NK-92 (cell line): ENCODE data around the gene ZSWIM6.

Source experiments
- DNase-seq: peaks from one replicate; lab custom pipeline; 2025; ENCODE audit not compliant: unreplicated experiment; lab: John Stamatoyannopoulos, UW

ZSWIM6 gene

GRCh38 chr5:61526207-61526519, 194.1 kb downstream of the ZSWIM6 start:
- DNase-seq = no peak

- no peak for DNase-seq
Measured at GRCh38 chr5:61532983-61533382, 200.9 kb downstream of the ZSWIM6 start.

GRCh38 chr5:61534481-61535267, 202.6 kb downstream of the ZSWIM6 start:
- no peak for DNase-seq

GRCh38 chr5:61535828-61536227, 203.8 kb downstream of the ZSWIM6 start:
- DNase-seq = no peak

GRCh38 chr5:61536922-61537321, 204.9 kb downstream of the ZSWIM6 start:
- DNase-seq = no peak

- no peak for DNase-seq
Measured at GRCh38 chr5:61538722-61539501, 206.9 kb downstream of the ZSWIM6 start.

- no peak for DNase-seq
Measured at GRCh38 chr5:61549530-61549929, 217.5 kb downstream of the ZSWIM6 start.

- DNase-seq = no peak
Measured at GRCh38 chr5:61551637-61552313, 219.7 kb downstream of the ZSWIM6 start.

- DNase-seq = no peak
Measured at GRCh38 chr5:61559146-61559545, 227.1 kb downstream of the ZSWIM6 start.

GRCh38 chr5:61559722-61560121, 227.7 kb downstream of the ZSWIM6 start:
- no peak for DNase-seq

GRCh38 chr5:61563401-61563800, 231.3 kb downstream of the ZSWIM6 start:
- no peak for DNase-seq

GRCh38 chr5:61567337-61567736, 235.3 kb downstream of the ZSWIM6 start:
- no peak for DNase-seq

- DNase-seq = no peak
Measured at GRCh38 chr5:61569353-61569752, 237.3 kb downstream of the ZSWIM6 start.

- no peak for DNase-seq
Measured at GRCh38 chr5:61570767-61571166, 238.7 kb downstream of the ZSWIM6 start.

GRCh38 chr5:61572959-61573358, 240.9 kb downstream of the ZSWIM6 start:
- no peak for DNase-seq

GRCh38 chr5:61575103-61575502, 243.0 kb downstream of the ZSWIM6 start:
- DNase-seq = no peak

GRCh38 chr5:61575581-61575980, 243.5 kb downstream of the ZSWIM6 start:
- DNase-seq = no peak

GRCh38 chr5:61576556-61576955, 244.5 kb downstream of the ZSWIM6 start:
- no peak for DNase-seq

GRCh38 chr5:61578858-61579503, 246.9 kb downstream of the ZSWIM6 start:
- DNase-seq = no peak

GRCh38 chr5:61582205-61582820, 250.3 kb downstream of the ZSWIM6 start:
- DNase-seq = no peak

- no peak for DNase-seq
Measured at GRCh38 chr5:61582887-61583286, 250.8 kb downstream of the ZSWIM6 start.
